HG03159 (cell line): ENCODE data around the gene PRKAR1B.
"Not testable (repeated sequence)": the region's sequence is repeated elsewhere in the genome, so short reads cannot be mapped to it uniquely, and the experiment has no call there.

Experiments used
- ATAC-seq: cut with Tn5 transposase; IDR thresholded peaks from one replicate; pipeline ENCODE4 v1.9.1; 2021; ENCODE audit warnings: mild to moderate bottlenecking, moderate library complexity; ENCODE audit not compliant: unreplicated experiment

Gene PRKAR1B

DNA sequence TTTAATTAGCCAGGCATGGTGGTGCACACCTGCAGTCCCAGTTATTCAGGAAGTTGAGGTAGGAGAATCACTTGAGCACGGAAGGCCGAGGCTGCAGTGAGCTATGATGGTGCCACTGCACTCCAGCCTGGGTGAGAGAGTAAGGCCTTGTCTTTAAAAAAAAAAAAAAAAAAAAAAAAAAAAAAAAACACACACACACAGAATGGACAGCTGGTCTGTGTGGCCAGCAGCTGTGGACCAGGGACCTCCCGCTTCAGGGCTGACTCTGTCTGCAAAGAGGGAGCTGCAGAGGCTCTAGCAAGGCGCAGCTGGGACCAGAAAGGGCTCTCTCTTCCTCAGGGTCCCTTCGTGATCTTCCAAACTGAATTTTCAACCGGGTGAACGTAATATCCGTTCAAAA lies 54.2 kb downstream of the PRKAR1B start:
- ATAC-seq = no peak

DNA sequence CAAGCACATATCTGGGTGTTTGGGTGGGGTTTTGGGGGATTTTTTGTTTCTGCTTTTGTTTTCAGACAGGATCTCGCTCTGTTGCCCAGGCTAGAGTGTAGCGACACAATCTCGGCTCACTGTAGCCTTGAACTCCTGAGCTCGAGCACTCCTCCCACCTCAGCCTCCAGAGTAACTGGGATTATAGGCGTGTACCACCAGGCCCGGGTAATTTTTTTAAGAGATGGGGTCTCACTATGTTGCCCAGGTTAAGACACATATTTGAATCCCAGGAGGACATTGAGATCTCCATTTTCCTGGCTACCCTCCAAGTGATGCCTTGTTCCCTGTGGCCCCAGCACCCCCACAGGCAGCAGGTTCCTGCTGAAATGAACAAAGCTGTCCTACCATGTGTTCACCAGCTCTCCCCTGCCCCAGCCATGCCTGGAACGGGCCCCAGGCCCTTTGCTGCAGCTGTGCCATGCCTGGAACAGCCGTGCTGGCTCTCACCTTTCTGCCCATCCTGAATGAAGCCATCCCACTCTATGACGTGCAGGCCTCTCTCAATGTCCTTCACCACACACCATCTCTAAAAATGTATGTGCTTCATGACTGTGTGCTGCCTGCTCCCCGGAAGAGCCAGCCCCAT lies 55.6 kb downstream of the PRKAR1B start:
- ATAC-seq = no peak

DNA sequence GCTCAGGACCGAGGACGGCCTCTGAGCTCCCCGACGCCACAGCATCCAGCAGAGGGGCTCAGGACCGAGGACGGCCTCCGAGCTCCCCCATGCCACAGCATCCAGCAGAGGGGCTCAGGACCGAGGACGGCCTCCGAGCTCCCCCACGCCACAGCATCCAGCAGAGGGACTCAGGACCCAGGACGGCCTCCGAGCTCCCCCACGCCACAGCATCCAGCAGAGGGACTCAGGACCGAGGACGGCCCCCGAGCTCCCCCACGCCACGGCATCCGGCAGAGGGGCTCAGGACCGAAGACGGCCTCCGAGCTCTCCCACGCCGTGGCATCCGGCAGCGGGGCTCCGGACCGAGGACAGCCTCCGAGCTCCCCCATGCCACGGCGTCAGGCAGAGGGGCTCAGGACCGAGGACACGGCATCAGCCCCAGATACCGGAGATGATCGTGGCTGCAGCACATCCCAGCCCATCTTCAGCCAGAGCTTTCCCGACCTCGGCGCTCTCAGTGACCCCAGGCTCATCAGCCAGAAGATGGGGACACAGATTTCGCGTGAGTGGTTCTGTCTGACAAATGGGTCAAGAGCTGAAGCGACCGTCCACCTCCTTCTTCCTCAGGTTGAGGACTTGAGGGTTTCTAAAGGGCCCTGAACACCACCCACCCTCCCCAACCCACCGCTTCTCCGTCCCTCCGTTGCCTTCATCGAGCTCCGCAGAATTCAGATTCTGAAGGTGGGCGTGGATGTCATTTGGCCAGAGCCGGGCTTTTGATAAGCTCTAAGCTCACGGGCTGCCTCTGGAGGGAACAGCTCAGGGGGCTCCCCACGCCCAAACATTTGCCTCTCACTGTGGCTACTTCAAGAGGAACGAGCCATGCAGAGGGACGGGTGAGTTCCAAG lies 56.3 kb downstream of the PRKAR1B start:
- ATAC-seq = no peak

- ATAC-seq = no peak
Observed at GRCh38 chr7:668958-669357, 58.1 kb downstream of the PRKAR1B start.

- no peak for ATAC-seq
Observed at GRCh38 chr7:668139-668931, 58.7 kb downstream of the PRKAR1B start.

DNA sequence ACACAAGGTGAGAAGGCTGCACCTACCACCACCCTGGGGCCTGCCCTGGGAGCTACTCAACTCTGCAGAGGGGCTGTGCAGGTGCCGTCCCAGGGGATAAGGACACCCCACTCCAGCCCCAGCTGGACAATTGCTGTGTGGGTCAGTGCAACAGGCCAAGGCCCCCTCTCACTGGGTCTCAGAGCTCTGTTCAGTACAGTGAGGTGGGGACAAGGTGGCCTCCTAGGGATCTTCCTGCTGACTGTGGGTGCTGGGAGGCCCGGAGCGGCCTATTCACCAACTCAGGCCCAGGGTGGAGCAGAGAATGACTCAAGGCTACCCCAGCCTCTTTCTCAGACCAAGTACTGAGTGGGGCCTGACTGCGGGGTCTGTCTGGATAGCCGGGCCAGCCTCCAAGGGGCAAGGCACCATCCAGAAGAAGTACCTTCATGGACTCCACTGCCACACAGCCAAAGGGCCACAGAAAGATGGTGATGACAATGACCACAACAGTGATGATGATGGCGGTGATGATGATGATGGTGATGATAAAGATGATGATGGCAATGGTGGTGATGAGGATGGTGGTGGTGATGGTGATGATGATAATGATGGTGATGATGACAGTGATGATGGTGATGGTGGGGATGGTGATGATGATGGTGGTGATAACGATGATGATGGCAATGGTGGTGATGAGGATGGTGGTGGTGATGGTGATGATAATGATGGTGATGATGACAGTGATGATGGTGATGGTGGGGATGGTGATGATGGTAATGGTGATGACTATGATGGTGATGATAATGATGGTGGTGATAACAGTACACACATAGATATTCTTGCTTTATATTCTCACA lies 60.4 kb downstream of the PRKAR1B start:
- ATAC-seq = no peak

DNA sequence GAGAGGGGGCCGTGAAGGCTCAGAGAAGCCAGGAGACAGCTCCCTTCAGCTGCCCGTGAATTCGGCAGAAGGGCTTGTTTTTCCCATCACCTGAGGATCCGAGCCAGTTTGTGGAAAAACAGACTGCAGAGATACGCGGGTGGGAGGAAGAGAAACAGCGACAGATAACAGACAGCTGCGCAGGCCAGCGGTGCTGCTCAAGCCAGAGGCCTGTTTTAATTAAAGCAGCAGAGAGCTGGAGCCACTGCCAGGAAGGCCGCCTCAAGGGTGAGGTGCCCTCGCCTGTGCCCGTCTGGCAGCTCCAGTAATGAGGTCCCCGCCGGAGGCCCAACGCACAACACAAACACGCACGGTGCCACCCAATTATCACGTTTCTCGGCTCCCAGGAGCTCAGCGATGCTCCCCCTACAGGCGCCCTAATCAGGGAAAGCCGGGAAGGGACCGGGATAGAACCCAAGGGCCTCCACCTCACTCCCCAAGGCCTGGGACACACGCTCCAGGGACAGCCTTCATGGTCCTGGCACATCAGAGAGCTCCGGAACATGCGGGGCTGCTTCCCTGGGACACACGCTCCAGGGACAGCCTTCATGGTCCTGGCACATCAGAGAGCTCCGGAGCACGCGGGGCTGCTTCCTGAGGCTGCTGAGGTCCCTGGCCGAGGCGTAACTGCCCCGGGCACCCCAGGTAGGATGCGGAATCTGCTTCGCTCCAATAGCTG lies 61.2 kb downstream of the PRKAR1B start:
- no peak for ATAC-seq

- no peak for ATAC-seq
Observed at GRCh38 chr7:664997-665735, 61.9 kb downstream of the PRKAR1B start.

DNA sequence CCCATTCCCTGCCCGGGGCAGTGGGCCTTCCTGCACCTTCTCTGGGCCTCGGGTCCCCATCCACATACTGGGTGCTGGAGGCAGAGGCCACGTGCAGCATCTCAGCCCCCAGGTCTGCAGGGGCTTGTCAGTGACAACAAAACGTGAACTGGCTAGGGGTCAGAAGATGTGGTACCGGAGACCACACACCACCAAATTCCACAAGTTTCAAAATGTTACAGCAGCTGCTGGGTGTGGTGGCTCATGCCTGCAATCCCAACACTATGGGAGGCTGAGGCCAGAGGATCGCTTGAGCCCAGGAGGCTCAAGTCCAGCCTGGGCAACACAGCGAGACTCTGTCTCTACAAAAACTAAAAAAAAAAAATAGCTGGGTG lies 62.7 kb downstream of the PRKAR1B start:
- ATAC-seq = no peak

DNA sequence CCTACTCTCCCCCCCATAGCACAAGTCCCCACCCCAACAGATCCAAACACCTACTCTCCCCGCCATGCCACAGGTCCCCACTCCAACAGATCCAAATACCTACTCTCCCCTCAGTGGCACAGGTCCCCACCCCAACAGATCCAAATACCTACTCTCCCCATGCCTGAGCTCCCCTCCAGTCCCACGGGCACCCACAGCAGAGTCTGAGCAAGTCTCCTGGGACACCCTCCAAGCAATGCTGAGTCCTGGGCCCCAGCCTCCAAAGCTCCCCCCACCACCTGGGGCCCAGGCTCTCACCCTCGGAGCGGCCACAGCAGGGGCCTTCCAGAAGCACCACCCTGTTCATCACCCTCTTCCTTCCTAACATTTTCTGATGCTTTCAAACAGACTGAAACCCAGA lies 64.5 kb downstream of the PRKAR1B start:
- no peak for ATAC-seq

- no peak for ATAC-seq
Observed at GRCh38 chr7:659996-660395, 67.1 kb downstream of the PRKAR1B start.

- ATAC-seq = no peak
Observed at GRCh38 chr7:659306-659847, 67.7 kb downstream of the PRKAR1B start.

- no peak for ATAC-seq
Observed at GRCh38 chr7:657565-658119, 69.4 kb downstream of the PRKAR1B start.

GRCh38 chr7:657010-657409 lies 70.1 kb downstream of the PRKAR1B start:
- not testable (repeated sequence) for ATAC-seq

DNA sequence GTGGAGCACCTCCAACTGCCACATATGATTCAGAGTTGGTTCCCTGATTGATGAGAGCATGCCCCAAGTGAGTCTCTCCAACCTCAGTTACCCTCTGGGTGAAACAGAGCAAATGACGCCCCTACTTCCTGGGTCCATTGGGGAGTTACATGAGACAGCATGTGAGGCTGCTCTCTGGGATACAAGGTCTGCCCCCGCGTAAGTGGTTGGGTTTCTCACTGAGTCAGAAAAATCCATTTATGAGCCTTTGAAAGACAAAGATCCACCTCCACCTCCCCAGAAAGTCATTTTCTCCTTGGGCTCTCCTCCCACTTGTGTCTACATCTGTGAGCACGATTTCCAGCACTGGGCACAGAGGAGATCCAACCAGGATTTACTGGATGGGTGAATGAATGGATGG lies 71.3 kb downstream of the PRKAR1B start:
- no peak for ATAC-seq

DNA sequence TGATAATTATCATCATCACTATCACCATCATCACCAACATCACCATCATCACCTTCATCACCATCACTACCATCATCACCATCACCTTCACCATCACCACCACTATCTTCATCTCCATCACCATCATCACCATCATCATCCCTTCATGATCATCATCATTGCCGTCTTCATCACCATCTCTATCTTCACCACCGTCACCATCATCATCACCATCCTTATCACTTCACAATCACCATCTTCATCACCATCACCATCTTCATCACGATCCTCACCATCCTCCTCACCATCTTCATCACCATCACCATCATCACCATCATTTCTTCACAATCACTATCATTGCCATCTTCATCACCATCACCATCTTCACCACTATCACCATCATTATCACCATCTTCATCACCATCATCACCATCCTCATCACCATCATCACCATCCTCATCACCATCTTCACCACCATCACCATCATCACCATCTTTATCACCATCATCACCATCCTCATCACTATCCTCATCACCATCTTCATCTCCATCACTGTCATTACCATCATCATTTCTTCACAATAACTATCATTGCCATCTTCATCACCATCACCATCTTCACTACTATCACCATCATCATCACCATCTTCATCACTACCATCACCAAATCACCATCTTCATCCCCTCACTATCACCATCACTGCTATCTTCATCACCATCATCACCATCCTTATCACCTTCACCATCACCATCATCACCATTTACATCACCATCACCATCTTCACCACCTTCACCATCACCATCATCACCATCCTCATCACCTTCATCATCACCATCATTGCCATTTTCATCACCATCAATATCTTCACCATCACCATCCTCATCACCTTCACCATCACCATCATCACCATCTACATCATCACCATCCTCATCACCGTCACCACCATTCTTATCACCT lies 73.0 kb downstream of the PRKAR1B start:
- no peak for ATAC-seq

DNA sequence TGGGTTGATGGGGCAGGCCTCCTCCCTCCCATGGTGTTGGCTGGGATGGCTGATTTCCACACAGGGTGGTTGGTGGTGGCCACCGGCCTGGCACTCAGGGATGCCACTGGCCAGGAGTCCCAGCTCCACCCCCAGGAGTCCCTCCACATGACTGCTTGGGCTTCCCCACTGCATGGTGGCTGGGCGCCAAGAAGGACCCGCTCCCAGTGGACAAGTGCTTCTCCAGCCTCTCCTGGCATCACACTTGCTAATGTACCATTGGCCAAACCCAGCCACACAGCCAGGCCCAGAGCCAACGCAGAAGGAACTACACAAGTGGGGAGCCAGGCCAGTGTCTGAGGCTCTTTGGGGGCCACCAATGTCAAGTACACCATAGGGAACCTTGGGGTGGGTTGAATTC lies 74.2 kb downstream of the PRKAR1B start:
- ATAC-seq = no peak

- not testable (repeated sequence) for ATAC-seq
Observed at GRCh38 chr7:652167-652566, 74.9 kb downstream of the PRKAR1B start.
